SK-N-SH treated with all-trans-retinoic acid at 6 μM for 48 hours (cell line): ENCODE results near the gene TCP10L.

Experiments used
- ATAC-seq: fragments of 200-7000 bp; cut with Tn5 transposase; 3 replicates; pipeline ENCODE4 v1.9.1; 2020; ENCODE audit warnings: mild to moderate bottlenecking, moderate library complexity
- ARNTL ChIP-seq: fragments of 450-650 bp; formaldehyde crosslinking; IDR thresholded peaks from 2 replicates; pipeline ENCODE4 v1.5.0; 2020; ENCODE audit warnings: low read depth, mild to moderate bottlenecking, moderate library complexity, borderline replicate concordance
- ESRRG ChIP-seq: fragments of 250-450 bp; sonication (Bioruptor Pico); IDR thresholded peaks from 2 replicates; pipeline ENCODE4 v1.6.1; 2021; ENCODE audit warnings: mild to moderate bottlenecking
- ISL1 ChIP-seq: fragments of 250-450 bp; sonication (Bioruptor Pico); IDR thresholded peaks from 2 replicates; pipeline ENCODE4 v2.1.2; 2022; ENCODE audit warnings: mild to moderate bottlenecking, moderate library complexity
- OSR1 ChIP-seq: fragments of 250-450 bp; sonication (Bioruptor Pico); IDR thresholded peaks from 2 replicates; pipeline ENCODE4 v1.8.0; 2022; ENCODE audit warnings: moderate library complexity, mild to moderate bottlenecking, inconsistent platforms
- PPARA ChIP-seq: fragments of 250-450 bp; sonication (Bioruptor Pico); IDR thresholded peaks from 2 replicates; pipeline ENCODE4 v1.5.0; 2020; ENCODE audit warnings: mild to moderate bottlenecking, borderline replicate concordance
- TCF4 ChIP-seq: fragments of 250-450 bp; sonication (Bioruptor Pico); IDR thresholded peaks from 2 replicates; pipeline ENCODE4 v1.8.0; 2021; ENCODE audit warnings: mild to moderate bottlenecking, moderate library complexity, borderline replicate concordance
- TOX ChIP-seq: fragments of 250-450 bp; sonication (Bioruptor Pico); IDR thresholded peaks from 2 replicates; pipeline ENCODE4 v1.8.0; 2021; ENCODE audit warnings: mild to moderate bottlenecking, moderate library complexity, borderline replicate concordance
- ZC3H10 ChIP-seq: fragments of 250-450 bp; sonication (Bioruptor Pico); IDR thresholded peaks from 2 replicates; pipeline ENCODE4 v1.5.1; 2021; ENCODE audit warnings: mild to moderate bottlenecking, moderate library complexity
- ZFP3 ChIP-seq: fragments of 250-450 bp; sonication (Bioruptor Pico); IDR thresholded peaks from 2 replicates; pipeline ENCODE4 v1.5.0; 2020; ENCODE audit warnings: mild to moderate bottlenecking, moderate library complexity
- ZNF565 ChIP-seq: fragments of 450-650 bp; formaldehyde crosslinking; conservative IDR thresholded peaks from 2 replicates; pipeline ENCODE4 v1.5.0; 2020; ENCODE audit warnings: low read depth, mild to moderate bottlenecking, moderate library complexity
- ZNF70 ChIP-seq: fragments of 450-650 bp; formaldehyde crosslinking; IDR thresholded peaks from 2 replicates; pipeline ENCODE4 v1.5.0; 2020; ENCODE audit warnings: mild to moderate bottlenecking, moderate library complexity
- ZNF8 ChIP-seq: fragments of 450-650 bp; formaldehyde crosslinking; IDR thresholded peaks from 2 replicates; pipeline ENCODE4 v1.5.0; 2020; ENCODE audit warnings: mild to moderate bottlenecking, moderate library complexity
- TF ChIP-seq, protein P1 (sequence below): fragments of 250-450 bp; sonication (Bioruptor Pico); IDR thresholded peaks from 2 replicates; pipeline ENCODE4 v1.8.0; 2020; ENCODE audit warnings: mild to moderate bottlenecking, moderate library complexity, borderline replicate concordance
- TF ChIP-seq, protein P2 (sequence below): fragments of 250-450 bp; sonication (Bioruptor Pico); IDR thresholded peaks from 2 replicates; pipeline ENCODE4 v1.5.1; 2021; ENCODE audit warnings: mild to moderate bottlenecking, moderate library complexity
- TF ChIP-seq, protein P3 (sequence below): fragments of 250-450 bp; sonication (Bioruptor Pico); IDR thresholded peaks from 2 replicates; pipeline ENCODE4 v1.8.0; 2021; ENCODE audit warnings: low read depth, mild to moderate bottlenecking, moderate library complexity, borderline replicate concordance
- TF ChIP-seq, protein P4 (sequence below): fragments of 250-450 bp; sonication (Bioruptor Pico); IDR thresholded peaks from 2 replicates; pipeline ENCODE4 v1.5.1; 2020; ENCODE audit warnings: low read depth, mild to moderate bottlenecking, moderate library complexity

Gene TCP10L

DNA sequence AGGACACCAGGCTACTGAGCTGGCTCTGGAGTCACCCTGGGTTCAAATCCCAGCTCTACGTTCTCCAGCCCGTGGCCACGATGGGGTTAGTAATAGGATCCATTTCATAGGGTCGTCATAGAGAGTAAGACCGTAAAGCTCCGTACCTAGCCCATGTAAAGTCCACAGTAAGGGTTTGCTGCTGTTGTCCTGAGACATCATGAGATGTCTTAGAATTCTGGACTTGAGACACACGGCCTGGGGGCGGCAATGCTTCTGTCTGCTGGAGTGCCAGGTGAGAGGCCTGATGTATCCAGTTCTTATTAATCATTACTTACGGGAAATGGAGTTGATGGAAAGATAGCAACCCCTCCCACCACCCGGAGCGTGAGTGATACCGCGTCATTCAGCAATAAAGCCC, 3.6 kb downstream of the TCP10L start:
- ATAC-seq, result no peak
- TF ChIP-seq ZNF565 (no peak), ARNTL (no peak), TOX (CRISPR knock-in tag) (no peak), ZFP3 (CRISPR knock-in tag) (no peak), TCF4 (CRISPR knock-in tag) (no peak), ZC3H10 (CRISPR knock-in tag) (no peak), ZNF70 (no peak), ZNF8 (no peak), PPARA (CRISPR knock-in tag) (no peak)
- TF ChIP-seq, protein P1, sequence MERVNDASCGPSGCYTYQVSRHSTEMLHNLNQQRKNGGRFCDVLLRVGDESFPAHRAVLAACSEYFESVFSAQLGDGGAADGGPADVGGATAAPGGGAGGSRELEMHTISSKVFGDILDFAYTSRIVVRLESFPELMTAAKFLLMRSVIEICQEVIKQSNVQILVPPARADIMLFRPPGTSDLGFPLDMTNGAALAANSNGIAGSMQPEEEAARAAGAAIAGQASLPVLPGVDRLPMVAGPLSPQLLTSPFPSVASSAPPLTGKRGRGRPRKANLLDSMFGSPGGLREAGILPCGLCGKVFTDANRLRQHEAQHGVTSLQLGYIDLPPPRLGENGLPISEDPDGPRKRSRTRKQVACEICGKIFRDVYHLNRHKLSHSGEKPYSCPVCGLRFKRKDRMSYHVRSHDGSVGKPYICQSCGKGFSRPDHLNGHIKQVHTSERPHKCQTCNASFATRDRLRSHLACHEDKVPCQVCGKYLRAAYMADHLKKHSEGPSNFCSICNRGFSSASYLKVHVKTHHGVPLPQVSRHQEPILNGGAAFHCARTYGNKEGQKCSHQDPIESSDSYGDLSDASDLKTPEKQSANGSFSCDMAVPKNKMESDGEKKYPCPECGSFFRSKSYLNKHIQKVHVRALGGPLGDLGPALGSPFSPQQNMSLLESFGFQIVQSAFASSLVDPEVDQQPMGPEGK (CRISPR knock-in tag), result no peak
- TF ChIP-seq, protein P2, sequence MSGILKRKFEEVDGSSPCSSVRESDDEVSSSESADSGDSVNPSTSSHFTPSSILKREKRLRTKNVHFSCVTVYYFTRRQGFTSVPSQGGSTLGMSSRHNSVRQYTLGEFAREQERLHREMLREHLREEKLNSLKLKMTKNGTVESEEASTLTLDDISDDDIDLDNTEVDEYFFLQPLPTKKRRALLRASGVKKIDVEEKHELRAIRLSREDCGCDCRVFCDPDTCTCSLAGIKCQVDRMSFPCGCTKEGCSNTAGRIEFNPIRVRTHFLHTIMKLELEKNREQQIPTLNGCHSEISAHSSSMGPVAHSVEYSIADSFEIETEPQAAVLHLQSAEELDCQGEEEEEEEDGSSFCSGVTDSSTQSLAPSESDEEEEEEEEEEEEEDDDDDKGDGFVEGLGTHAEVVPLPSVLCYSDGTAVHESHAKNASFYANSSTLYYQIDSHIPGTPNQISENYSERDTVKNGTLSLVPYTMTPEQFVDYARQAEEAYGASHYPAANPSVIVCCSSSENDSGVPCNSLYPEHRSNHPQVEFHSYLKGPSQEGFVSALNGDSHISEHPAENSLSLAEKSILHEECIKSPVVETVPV (CRISPR knock-in tag), result no peak
- TF ChIP-seq, protein P3, sequence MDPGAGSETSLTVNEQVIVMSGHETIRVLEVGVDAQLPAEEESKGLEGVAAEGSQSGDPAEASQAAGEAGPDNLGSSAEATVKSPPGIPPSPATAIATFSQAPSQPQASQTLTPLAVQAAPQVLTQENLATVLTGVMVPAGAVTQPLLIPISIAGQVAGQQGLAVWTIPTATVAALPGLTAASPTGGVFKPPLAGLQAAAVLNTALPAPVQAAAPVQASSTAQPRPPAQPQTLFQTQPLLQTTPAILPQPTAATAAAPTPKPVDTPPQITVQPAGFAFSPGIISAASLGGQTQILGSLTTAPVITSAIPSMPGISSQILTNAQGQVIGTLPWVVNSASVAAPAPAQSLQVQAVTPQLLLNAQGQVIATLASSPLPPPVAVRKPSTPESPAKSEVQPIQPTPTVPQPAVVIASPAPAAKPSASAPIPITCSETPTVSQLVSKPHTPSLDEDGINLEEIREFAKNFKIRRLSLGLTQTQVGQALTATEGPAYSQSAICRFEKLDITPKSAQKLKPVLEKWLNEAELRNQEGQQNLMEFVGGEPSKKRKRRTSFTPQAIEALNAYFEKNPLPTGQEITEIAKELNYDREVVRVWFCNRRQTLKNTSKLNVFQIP (CRISPR knock-in tag), result no peak
- TF ChIP-seq, protein P4, sequence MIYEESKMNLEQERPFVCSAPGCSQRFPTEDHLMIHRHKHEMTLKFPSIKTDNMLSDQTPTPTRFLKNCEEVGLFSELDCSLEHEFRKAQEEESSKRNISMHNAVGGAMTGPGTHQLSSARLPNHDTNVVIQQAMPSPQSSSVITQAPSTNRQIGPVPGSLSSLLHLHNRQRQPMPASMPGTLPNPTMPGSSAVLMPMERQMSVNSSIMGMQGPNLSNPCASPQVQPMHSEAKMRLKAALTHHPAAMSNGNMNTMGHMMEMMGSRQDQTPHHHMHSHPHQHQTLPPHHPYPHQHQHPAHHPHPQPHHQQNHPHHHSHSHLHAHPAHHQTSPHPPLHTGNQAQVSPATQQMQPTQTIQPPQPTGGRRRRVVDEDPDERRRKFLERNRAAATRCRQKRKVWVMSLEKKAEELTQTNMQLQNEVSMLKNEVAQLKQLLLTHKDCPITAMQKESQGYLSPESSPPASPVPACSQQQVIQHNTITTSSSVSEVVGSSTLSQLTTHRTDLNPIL (CRISPR knock-in tag), result no peak

DNA sequence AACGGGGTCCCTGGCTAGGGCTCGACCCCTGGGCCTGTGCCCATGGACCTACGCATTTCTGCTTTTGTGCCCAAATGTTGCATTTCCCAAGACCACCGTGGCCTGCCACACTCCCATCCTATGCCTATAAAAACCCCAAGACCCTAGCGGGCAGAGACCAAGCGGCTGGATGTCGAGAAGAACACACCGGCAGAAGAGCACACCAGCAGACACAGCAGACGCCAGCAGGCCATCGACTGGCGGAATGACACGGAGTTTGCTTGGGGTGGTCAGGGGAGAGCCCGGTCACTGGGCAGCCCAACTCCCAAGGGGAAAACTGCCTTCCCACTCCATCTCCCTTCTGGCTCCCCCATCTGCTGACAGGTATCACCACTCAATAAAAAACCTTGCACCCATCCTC, 4.4 kb downstream of the TCP10L start:
- no peak for TF ChIP-seq ZNF8
- no peak for TF ChIP-seq ARNTL
- TF ChIP-seq, protein P3 (CRISPR knock-in tag), result no peak
- no peak for TF ChIP-seq TCF4 (CRISPR knock-in tag)
- no peak for TF ChIP-seq ESRRG
- ATAC-seq, result no peak

DNA sequence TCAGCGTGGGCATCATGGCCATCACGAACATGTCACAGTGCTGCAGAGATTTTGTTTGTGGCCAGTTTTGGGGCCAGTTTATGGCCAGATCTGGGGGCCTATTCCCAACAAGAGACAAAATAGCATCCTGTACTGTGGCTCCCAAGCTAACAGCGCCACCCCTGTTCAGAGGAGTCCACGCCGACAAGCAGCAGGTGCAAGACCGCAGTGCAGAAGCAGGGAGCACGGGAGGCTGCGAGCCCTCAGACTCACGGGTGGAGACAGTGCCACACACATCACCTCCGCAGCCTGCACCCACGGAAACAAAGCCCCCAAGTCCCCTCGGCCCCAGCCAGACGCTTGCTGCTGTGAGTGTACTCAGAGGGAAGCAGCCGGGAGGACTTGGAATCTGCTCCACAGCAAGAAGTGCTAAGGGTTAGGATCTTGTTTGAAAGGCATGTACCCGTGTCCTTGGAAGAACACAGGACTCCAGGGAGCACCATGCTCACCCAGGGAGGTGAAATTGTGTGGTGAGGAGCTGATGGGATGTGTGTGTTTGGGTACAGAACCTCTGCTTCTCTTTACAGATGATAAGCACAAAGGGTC, 7.1 kb downstream of the TCP10L start:
- TF ChIP-seq TOX (CRISPR knock-in tag), result no peak
- no peak for TF ChIP-seq ESRRG
- no peak for TF ChIP-seq ZNF8
- TF ChIP-seq PPARA (CRISPR knock-in tag), result no peak
- TF ChIP-seq TCF4 (CRISPR knock-in tag), result no peak
- TF ChIP-seq, protein P2 (CRISPR knock-in tag), result no peak
- TF ChIP-seq ZNF565, result no peak
- no peak for TF ChIP-seq OSR1
- TF ChIP-seq, protein P3 (CRISPR knock-in tag), result no peak
- TF ChIP-seq ISL1 (CRISPR knock-in tag), result no peak
- ATAC-seq, result peak; percentile 92
